GM18511 (cell line): ENCODE measurements around the gene RTP2.

Source experiments
- ATAC-seq: cut with Tn5 transposase; IDR thresholded peaks from one replicate; pipeline ENCODE4 v1.9.1; 2021; ENCODE audit warnings: mild to moderate bottlenecking, moderate library complexity; ENCODE audit not compliant: unreplicated experiment

RTP2 gene

DNA sequence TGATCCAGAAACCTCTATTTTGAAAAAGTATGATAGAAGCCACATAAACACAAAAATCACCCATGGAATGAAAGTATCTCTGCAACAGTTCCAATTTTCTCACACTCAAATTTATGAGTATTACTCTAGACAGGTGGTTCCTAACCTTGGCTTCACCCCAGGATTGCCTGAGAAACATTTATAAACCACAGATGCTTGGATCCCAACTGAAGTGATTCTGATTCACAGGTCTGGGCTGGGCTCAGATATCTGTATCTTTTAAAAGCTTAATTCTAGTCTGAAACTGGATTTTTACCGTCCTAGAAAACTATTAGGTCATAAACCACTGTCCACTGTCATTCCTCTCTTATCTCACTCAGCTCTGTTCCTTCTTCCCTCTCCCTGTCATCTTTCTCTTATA lies 24.8 kb downstream of the RTP2 start:
- ATAC-seq = no peak

DNA sequence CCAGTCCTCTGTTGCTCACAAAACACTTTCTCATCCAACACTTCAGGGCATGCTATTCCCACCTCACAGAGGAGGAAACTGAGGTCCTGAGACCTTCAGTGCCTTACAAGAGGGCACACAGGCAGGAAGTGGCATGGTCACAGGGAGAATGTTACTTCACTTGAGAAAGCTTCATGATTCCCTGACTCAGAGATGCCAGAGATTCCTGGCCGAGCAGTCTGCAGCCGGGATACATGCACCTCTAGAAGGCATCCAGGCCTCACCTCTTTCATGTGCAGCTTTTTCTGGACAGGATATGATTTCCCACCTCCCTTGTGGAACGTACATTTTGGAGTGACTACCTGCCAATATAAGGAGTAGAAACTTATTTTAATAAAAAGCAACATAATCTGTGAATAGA lies 29.3 kb downstream of the RTP2 start:
- no peak for ATAC-seq

DNA sequence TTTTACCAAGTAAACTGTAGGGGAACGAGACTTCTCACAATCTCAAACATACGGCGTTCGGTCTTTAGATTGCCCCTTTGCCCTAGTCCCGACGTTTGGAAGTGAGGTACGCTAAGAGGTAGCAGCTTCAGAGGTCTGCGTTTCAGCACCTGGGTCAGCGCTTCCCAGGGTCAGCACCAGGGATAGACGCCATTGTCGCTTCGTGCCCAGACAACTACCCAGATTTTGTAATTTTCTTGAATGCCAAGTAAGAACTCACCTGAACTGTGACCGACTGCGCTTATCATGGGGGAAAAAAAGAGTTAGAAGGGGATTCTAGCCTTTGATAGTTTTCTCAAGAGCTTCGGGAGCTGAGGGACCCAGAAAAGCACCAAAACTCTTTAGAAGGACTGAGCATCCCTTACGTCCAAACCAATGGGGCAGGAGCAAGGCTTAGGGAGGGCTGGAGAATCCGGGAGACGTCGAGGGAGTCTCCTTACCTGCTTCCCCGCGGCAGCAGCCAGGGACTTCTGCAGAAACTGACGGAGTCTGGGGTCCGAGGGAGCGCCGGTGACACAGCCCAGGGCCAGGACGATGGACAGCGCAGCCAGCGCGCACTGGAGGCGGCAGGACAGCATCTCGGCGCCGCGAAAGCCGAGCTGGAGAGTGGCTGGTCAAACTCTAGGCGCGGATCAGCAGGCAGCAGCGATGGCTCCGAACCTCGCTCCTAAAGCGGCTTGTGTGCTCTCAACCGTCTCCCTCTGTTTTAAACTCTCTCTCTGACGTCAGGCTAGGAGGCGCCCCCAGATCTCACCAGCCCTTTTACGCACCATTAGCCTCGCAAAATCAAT lies 32.5 kb downstream of the RTP2 start, which contains the start of gene SST:
Gene SST, minus strand, starts transcription at position 720 of the 830 bp plus-strand sequence. Its CDS starts 103 bp downstream, at position 617.
- no peak for ATAC-seq

DNA sequence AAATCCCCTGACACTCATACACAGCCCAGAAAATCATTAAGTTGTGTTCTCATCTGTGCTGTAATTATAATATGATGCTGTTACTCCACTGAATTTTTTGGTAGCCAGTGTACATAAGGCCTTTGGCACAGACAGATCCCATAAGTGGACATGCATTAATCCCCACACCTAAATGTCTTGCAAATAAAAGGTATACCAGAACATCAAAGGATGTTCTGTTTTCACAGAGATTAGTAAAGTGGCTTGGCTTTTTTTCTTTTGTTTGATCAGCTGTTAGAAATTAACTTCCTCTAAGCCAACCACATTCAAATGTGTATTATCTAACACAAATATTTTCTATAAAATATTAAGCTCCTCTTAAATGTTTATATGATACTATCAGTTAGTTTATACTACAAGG lies 34.8 kb downstream of the RTP2 start:
- ATAC-seq = no peak

DNA sequence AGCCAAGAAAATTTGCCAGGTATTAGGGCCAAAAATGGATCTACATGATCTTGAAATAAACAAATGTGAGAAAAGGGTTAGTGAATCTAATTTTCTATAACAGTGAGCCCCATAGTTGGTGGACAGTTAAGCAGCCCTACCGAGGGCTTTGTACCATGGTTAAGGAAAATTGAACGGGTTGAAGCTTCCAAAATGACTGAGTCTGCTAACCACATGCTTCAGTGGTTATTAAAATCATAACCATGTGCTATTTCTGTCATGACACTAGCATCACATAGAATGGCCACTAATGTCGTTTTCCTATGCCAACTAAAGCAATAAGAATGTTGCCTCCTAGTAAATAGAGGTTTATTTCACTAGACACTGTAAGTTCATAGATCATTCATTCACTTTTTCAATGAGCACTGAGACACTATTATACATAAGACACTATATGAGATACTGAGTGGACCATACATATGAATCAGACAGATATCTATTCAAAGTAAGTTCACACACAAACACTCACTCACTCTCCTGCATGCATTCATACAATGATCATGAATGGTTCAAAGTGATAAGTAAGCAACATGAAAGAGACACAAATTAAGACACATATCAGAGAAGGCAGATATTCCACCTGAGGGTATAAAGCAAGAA lies 36.5 kb downstream of the RTP2 start:
- no peak for ATAC-seq

DNA sequence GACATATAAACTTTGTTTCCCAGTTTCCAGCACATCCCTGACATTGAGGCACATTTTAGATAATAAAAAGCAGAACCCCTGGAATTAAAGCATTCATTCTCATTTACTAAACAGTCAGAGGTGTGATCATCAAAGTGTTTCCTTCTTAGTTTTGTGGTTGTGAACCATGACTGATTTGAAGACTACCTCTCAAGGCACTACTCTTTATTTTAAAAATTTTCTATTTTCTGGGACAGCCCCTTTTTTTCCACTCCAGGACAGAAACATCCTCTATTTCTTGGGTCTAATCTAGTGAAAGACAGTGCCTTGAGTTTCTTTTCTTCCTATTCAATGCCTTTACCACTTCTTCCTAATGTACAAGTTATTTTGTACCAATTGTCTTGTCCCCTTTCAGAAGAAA lies 37.3 kb downstream of the RTP2 start:
- no peak for ATAC-seq

DNA sequence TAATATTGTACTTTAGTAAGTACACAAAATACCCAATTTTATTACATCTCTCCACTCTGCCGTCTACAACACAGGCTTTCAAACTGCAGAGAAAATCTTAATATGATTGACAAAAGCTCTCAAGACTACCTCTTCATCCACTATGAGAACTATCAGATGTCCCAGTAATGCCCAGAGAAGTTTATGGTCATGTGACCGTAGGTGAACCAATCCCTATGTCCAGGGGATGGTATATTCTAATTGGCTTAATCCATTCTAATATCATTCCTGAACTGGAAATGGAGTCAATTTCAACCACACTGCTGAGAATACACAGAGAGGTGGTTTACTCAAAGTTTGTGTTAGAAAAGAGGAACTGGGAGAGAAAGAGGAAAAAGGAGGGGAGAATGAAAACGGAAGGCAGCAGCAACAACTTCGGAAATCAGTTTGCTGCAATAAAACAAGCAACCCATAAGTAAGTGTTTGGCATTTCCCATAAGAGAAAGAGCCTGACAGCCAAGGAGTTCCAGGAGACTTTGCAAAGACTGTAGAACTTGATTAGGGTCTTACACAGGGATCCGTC lies 39.4 kb downstream of the RTP2 start:
- no peak for ATAC-seq

DNA sequence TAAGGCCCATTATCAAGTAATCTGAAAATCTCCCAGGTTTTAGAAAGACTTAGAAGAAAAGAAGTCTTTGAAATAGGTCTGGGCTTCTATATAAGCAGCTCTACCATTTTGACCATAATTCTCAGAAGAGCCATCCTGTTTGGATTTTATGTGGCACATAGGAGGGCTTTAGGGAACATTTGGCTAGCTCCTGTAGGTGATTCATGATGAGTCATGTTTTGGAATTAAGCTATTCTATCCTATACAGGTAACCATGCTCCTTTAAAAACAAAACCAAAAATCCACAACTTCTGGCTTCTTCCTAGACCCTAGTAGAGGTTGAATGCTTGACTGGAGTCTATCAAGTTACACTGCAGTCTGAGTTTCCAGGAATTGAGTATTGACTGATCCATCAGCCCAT lies 41.1 kb downstream of the RTP2 start:
- no peak for ATAC-seq

DNA sequence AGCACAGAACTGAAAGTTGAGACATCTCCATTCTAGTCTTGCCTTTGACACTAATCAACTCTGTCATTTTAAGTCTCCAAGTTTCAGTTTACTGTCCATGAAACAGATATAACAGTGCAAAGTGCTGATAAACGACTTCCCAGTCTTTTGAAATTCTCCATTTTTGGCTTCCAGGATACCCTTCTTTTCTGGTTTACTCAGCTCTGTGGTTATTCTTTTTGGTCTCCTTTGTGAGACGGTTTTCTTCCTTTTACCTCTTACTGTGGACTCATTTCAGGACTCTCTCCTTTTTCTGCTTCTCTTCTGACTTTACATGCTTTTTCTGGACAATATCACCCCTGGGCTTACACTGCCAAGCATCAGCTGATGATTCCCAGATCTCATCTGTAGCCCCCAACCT lies 51.1 kb downstream of the RTP2 start:
- ATAC-seq = no peak
